Frontal cortex (tissue), 4 donors: Measurements from ENCODE around the gene NRXN3. TPM values are rescaled to one million over a fixed set of nuclear protein-coding genes. Genes with fewer than 3 reads are reported as not detected.
A peak's percentile ranks its signal among the peaks of the same experiment; 100 is the strongest.
"Not testable (repeated sequence)": the region's sequence is repeated elsewhere in the genome, so short reads cannot be mapped to it uniquely, and the experiment has no call there.

ENCODE experiments used
- DNase-seq, 2 donors: peaks; one replicate each; pipeline ENCODE4 v3.0.0; 2012; ENCODE audit warnings: low spot score in 2 of 2
- FAIRE-seq: peaks from 2 replicates; lab custom pipeline; 2012; peaks lifted over from hg19 to GRCh38; lab: Jason Lieb, UNC
- total RNA-seq: library from RNA; depleted of rRNA; stranded (reverse); fragments of >200 nt; gene quantifications from one replicate; pipeline ENCODE4 v1.2.3, GENCODE V29; 2014
- donor health status: control.
- donor health status: control.
- donor health status: control.

NRXN3 gene
- total RNA-seq, 1 donor from 2014 or later = 44.8 TPM

- DNase-seq (no peak), FAIRE-seq (no peak)
Observed at GRCh38 chr14:79732911-79733655, 1562.9 kb downstream of the NRXN3 start.

DNA sequence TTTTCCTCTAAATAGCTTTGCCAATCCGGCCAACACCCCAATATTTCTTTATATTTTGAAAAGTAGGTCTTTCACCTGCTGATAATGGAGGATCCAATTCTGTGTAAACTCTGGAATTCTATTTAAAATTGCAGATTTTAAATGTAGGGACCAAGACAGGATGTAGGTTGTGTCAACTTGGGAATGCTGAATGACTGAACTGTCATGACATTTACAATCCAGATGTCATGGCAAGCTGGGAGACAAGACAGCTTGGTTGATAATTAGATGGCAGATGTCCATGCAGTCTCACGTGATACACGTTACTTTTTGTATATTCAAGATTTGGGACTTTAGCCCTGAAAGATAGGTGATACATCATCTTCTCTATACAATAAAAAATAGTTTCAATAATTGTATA is 1564.0 kb downstream of the NRXN3 start:
- no peak for DNase-seq
- no peak for FAIRE-seq

DNA sequence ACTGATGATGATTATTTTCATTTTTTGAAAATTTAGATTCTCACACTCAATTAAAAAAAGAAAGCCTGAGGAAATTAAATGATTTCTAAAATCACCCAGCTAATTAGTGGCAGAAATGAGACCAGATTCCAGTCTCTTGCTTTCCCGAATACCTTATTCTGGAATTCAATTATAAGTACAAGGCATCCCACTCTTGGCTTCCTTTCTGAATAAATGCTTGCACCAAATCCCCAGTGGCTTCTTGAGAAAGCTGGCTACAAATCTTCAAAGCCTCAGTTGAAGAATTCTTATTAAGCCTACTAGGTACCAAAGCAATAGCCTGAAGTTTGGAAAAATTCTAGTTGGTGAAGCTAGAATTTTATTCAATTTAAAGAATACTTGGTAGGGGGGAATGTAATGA is 1564.5 kb downstream of the NRXN3 start:
- FAIRE-seq (no peak), DNase-seq (no peak)

GRCh38 chr14:79735121-79735520 is 1564.9 kb downstream of the NRXN3 start:
- DNase-seq (no peak), FAIRE-seq (no peak)

DNA sequence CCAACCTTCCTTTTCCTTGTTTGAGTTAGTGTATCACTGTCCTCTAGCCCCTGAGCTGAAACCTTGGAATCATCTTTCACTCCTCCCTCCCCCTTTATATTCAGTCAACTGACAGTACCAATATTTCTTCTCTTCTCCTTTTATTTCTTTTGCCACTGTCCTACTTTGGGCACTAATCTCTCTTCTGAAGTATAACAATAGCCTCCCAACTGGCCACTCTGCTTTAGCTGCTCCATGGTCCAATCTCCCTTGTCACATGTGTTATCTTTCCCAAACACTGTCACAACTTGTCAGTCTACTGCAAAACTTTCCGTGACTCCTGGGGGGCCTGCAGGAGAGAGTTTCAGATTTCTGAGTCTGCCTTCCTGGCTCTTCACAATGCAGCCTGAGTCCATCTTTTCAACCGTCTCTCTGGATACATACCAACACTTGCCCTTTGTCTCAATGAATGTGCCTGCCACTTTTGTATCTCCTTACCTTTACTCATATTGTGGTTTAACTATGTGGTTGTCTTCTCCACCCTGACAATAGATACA is 1570.0 kb downstream of the NRXN3 start:
- FAIRE-seq = no peak
- no peak for DNase-seq

DNA sequence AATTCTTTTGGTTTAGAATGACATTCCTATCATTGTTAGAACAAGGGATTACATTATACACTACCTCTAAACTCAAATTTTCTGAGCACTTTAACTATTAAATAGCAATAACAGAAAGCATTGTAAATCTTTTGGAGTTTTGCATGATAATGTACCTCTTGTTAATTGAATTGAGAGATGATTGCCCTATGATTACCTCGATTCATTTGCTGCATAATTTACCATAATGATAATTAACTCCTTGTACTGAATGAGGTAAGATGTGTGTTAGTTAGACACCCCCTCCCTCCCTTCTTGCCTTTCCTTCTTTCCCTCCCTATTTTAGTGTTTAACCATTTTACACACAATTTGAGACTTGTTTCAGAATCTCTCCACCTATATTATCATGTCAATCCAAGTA is 1572.0 kb downstream of the NRXN3 start:
- FAIRE-seq = no peak
- no peak for DNase-seq

DNA sequence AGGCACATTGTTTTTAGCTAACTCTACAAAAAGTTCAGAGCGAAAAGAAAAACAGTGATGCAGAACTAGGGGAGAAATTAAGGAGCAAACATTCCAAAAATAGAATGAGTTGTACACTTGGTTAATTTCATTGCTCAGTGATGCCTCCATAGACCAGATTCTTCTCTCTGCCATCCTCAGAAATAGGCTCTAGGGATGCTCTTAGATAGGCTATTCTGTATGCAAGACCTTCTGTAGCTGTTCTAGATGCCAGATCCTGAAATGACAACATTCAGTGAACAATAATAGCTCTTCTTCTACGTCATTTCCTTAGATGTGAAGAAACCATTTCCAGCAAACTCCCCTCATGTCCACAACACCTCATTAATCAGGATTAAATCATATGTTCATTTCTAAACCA is 1574.9 kb downstream of the NRXN3 start:
- no peak for FAIRE-seq
- DNase-seq = no peak

DNA sequence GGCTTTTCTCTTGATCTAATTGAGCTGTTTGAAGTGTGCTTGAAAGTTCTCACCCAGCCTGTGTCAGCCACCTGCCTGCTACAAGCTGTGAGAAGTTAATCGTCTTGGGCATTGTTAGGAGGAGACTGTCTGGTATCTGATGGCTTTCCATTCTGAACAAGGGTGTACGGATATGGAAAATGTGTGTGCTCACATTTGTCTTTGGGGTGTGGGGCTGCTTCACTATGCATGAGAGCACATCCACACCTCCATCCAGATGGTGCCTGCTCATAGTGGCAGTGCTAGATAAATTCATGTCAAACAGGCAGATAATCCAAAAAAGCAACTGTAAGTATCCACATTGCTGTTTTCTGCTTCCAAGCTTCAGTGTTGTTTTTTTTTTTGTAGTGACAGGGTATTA is 1578.9 kb downstream of the NRXN3 start:
- no peak for DNase-seq
- no peak for FAIRE-seq

DNA sequence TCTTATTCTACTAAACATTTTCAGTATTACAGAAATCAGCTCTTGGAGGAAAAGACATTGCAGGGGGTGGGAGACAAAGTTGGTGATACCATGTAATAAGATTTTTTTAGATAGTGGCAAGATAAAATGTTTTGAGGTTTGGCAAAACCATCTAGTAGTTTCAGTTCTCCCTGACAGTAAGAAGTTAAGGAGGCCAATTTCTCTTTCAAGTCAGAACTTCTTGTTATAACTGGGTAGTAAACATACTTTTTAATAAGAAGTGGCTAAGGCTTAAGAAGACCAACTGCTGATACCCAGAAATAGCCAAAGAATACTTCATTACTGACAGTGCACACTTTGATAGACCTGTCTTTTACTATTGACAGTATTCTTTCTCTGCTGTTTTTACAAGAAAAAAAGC is 1588.8 kb downstream of the NRXN3 start:
- FAIRE-seq (no peak), DNase-seq (no peak)

- no peak for DNase-seq
- FAIRE-seq = no peak
Observed at GRCh38 chr14:79764323-79764722, 1594.2 kb downstream of the NRXN3 start.

DNA sequence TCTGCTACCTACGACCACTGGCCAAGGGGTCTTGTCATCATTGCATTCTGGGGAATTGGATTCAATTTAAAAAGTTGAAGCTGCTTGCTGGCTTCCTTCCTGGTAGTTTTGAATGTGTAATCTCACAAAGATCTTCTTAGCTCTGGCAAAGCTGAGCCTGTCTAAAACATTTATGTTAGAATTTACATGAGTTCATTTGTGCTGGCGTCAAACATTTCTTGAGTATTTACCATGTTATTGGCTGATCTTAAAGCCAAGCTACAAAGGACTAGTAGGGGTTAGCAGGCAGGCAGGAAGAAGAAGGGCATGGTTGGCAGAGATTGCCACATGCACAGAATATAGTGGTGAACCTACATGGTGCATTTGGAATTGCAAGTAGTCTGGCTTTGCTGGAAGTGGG is 1596.3 kb downstream of the NRXN3 start:
- FAIRE-seq (no peak), DNase-seq (no peak)

GRCh38 chr14:79767251-79767650 is 1597.1 kb downstream of the NRXN3 start:
- DNase-seq (no peak), FAIRE-seq (no peak)

DNA sequence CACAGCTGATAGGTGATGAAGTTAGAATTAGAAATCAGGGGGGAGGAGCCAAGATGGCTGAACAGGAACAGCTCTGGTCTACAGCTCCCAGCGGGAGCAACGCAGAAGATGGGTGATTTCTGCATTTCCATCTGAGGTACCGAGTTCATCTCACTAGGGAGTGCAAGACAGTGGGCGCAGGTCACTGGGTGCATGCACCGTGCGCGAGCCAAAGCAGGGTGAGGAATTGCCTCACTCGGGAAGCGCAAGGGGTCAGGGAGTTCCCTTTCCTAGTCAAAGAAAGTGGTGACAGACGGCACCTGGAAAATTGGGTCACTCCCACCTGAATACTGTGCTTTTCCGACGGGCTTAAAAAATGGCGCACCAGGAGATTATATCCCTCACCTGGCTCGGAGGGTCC is 1597.5 kb downstream of the NRXN3 start:
- FAIRE-seq, DNase-seq: not testable (repeated sequence)

DNA sequence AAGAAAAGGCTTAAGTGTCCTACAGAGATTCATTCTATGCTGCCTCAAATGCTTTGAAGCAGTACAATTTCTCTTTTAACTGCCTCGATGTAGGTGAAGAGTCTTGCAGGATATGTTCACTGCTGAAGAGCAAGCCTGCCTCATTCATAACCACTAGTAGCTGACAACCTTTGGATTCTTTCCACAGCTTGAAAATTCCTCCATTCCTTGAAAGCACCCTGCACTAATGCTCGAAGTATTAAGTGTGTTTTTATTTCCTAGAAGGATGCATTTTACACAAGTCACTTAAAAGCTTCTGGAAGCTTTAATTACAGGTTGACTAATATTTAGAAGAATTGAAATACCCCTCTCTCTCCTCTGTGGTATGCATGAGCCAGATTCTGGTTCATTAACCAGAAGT is 1611.7 kb downstream of the NRXN3 start:
- DNase-seq (no peak), FAIRE-seq (no peak)

DNA sequence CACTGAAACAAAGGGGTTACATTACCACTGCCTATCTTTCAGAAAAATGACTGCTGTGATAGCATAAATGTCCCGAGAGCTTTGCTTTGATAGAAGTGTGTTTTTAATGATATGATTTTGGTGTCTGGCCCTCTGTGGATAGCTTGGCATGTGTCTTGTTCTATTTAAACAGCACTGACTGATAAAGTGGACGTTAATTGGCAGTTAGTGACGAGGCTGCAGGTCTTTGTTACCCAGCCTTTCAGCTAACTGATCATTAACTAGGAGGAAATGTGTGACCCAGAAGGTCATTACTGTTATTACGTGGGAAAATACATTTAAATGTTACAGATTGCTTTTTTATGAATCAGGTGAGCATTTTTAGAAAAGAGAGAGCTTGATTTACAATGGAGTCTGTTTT is 1612.9 kb downstream of the NRXN3 start:
- no peak for DNase-seq
- FAIRE-seq = no peak

DNA sequence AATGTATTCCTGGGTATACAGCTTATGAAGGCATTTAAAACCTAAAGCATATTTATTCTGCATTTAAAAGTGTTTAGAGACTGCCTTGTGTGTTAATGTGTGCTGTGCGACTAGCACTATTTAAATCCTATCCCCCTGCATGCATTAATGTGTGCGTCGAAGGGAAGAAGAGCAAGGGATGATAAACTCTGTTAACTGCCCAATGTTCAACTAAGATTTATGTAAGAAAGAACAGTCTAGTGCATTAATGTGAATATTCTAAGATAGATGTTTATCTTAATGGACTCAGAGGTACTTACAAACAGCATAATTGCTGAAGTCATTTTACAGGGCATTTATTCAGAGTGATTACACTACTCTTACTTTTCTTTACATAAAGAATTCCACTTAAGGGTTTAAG is 1616.3 kb downstream of the NRXN3 start:
- no peak for FAIRE-seq
- no peak for DNase-seq

GRCh38 chr14:79788346-79788745 is 1618.2 kb downstream of the NRXN3 start:
- DNase-seq (no peak), FAIRE-seq (no peak)

- no peak for DNase-seq
- FAIRE-seq = no peak
Observed at GRCh38 chr14:79791055-79791732, 1621.0 kb downstream of the NRXN3 start.

DNA sequence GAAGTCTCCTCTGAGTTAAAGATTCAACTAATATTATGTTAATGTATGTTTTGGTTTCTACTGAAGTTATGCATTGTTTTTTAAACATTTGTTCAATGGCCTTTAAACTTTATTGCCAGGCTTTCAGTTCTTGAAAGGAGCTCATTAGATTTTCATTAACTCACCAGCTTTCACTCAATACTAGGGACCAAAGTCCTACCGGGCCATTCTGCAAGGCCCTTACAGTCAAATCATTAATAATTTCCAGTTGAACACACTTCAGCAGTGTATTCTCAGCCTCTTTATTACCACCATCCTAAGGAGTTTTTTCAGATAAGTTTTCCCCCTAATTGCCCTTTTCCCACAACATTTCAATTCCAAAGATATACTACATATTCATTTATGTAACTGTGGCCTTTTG is 1631.9 kb downstream of the NRXN3 start:
- FAIRE-seq = no peak

GRCh38 chr14:79805636-79806035 is 1635.5 kb downstream of the NRXN3 start:
- DNase-seq = no peak
- no peak for FAIRE-seq

More for the DNA sequence above, 1631.9 kb downstream of the NRXN3 start:
- no peak for DNase-seq

DNA sequence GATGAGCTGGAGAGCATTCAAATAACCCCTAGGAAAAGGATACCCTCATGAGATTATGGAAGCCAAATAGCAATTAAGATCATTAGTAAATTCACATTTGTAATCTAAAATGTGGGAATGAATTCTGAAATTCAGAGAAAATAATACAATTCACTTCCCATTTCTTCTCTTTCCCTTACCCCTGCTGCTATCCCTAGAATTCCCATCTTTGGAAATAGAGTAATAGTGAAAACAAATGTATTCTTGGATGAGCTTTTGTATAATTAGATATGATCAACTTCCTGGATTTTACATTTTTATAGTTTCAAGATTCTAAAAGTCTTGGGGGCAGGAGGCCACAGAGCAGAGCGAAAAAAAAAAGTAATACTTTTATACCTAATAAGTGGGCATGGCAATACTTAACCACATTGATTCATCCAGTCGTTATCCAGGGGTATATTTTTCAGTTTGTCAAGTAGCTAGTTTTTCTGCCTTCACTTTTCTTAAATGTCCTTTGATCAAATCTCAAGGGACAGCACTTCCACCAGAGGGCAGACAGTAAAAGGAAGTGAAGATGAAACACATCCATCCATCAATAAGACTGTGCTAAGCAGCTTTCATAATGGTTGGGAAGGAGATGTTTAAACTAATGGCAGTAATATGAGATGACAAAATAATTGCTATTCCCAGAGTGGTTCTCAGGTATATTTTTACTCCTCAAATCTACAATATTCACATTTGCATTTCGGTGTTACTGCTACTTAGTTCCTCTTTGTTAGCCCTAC is 1639.9 kb downstream of the NRXN3 start:
- FAIRE-seq (peak; percentile 13), DNase-seq (no peak)
